ENCODE measurements around the gene RNPC3.

DNA sequence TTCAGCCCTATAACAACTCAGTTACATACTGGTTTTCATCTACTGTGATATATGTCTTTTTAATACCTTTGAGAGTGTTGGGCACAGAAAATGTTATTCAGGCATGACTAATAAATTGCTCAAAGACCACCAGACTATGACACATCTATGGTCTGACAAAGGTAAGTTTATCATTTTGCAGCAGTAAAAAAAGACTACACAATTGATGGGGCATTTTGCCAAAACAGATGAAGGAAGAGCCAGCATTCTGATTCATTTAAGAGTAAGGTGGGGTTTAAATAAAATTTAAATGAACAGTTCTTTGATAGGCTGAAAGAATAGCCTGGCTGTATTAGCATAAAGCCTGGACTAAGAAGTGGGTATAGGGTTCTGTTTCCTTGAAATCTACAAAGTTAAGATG is 8.8 kb upstream of the RNPC3 start:
- TF ChIP-seq SPI1 (IDR thresholded peaks at IDR 0.05; ENCODE audit: low read depth, low read length) (no peak), POLR2A (IDR thresholded peaks at IDR 0.05; ENCODE audit: low read depth, low read length) (no peak)

All from GM12891 (cell line).